Tongue (tissue), 2 donors: Measurements from ENCODE around the gene FBF1. TPM values are rescaled to one million over a fixed set of nuclear protein-coding genes. Genes with fewer than 3 reads are reported as not detected.
"Not testable (repeated sequence)": the region's sequence is repeated elsewhere in the genome, so short reads cannot be mapped to it uniquely, and the experiment has no call there.

ENCODE experiments used
- DNase-seq: peaks from one replicate; pipeline ENCODE4 v3.0.0-alpha.2; 2015
- total RNA-seq: library from RNA; depleted of rRNA; stranded (reverse); fragments of >200 nt; gene quantifications from one replicate; pipeline ENCODE4 v1.2.3, GENCODE V29; 2014

The FBF1 gene
- total RNA-seq, 1 donor from 2014 or later = 9.8 TPM

- DNase-seq = peak; percentile 90
Measured at GRCh38 chr17:75896415-75897159, 44.3 kb downstream of the FBF1 start, which contains the start of gene TRIM65. TRIM65 (minus strand) TSS chr17:75896951; CDS start chr17:75896937, 14 bp downstream.

- DNase-seq = no peak
Measured at GRCh38 chr17:75895370-75896155, 45.3 kb downstream of the FBF1 start.

GRCh38 chr17:75894049-75894733 lies 46.7 kb downstream of the FBF1 start:
- no peak for DNase-seq

GRCh38 chr17:75893305-75894048 lies 47.4 kb downstream of the FBF1 start:
- no peak for DNase-seq

- DNase-seq = no peak
Measured at GRCh38 chr17:75892556-75893224, 48.2 kb downstream of the FBF1 start.

- no peak for DNase-seq
Measured at GRCh38 chr17:75891605-75892555, 49.0 kb downstream of the FBF1 start.

- no peak for DNase-seq
Measured at GRCh38 chr17:75891022-75891604, 49.7 kb downstream of the FBF1 start.

- DNase-seq = no peak
Measured at GRCh38 chr17:75889454-75889853, 51.4 kb downstream of the FBF1 start.

GRCh38 chr17:75888484-75888883 lies 52.4 kb downstream of the FBF1 start:
- no peak for DNase-seq

- DNase-seq = not testable (repeated sequence)
Measured at GRCh38 chr17:75885860-75886259, 55.0 kb downstream of the FBF1 start.

GRCh38 chr17:75885431-75885830 lies 55.4 kb downstream of the FBF1 start:
- no peak for DNase-seq

- no peak for DNase-seq
Measured at GRCh38 chr17:75881678-75882454, 59.0 kb downstream of the FBF1 start.

- DNase-seq = no peak
Measured at GRCh38 chr17:75880266-75880665, 60.6 kb downstream of the FBF1 start.

- peak; percentile 75 for DNase-seq
Measured at GRCh38 chr17:75878174-75878998, 62.5 kb downstream of the FBF1 start, which contains the start of gene TRIM47. TRIM47 (minus strand) TSS chr17:75878581; CDS start chr17:75878548, 33 bp downstream.

GRCh38 chr17:75877752-75878173 lies 63.1 kb downstream of the FBF1 start:
- DNase-seq = peak; percentile 82

- DNase-seq = peak; percentile 97
Measured at GRCh38 chr17:75876938-75877751, 63.7 kb downstream of the FBF1 start.
